Brain microvascular endothelial cell (primary cell): ENCODE measurements around the gene PDE1C.
A peak's percentile ranks its signal among the peaks of the same experiment; 100 is the strongest.

Experiments
- DNase-seq: peaks from one replicate; pipeline ENCODE4 v3.0.0-alpha.2; 2020
- H3K27ac ChIP-seq: fragments of 250-450 bp; sonication (Bioruptor Pico); 2 replicates; pipeline ENCODE4 v1.5.1; 2020; ENCODE audit warnings: mild to moderate bottlenecking, moderate library complexity
- H3K27me3 ChIP-seq: fragments of 250-450 bp; sonication (Bioruptor Pico); replicated peaks from 2 replicates; pipeline ENCODE4 v1.5.1; 2020; ENCODE audit warnings: mild to moderate bottlenecking
- H3K36me3 ChIP-seq: fragments of 250-450 bp; sonication (Bioruptor Pico); replicated peaks from 2 replicates; pipeline ENCODE4 v1.5.1; 2020; ENCODE audit warnings: mild to moderate bottlenecking
- H3K4me3 ChIP-seq: 2 replicates; pipeline ENCODE4 v1.5.1; 2011; ENCODE audit warnings: low read depth, mild to moderate bottlenecking, control low read depth, low read length, moderate library complexity
- in situ Hi-C: cut with HindIII; loops from 2 replicates; pipeline ENCODE4 v1.10.0; 2017; ENCODE audit warnings: low sequenced_read_pairs, low pct_ligation_motif_present
- TF ChIP-seq, protein P1 (sequence below): IDR thresholded peaks from 2 replicates; pipeline ENCODE4 v1.5.1; 2011; ENCODE audit warnings: low read depth, mild to moderate bottlenecking, moderate library complexity, low read length, control low read depth, inconsistent platforms; ENCODE audit errors: missing control alignments

PDE1C gene

DNA sequence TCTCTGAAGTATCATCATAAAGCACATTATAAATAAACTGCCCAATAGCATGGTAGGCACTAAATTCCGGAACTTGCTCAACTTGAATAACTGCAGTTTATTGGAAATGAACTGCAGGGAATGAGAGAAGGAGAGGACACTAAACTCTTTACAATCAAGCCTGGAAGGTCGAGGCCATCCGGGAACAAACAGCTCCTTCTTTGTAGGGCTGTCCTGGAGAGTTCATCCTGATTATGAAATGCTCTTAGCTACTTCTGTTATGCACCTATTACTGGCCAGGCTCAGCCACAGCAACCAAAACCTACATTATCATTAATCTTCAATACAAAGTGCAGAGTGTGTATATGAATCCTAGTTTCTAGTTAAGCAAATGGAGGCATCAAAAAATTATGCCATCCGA is 318.5 kb downstream of the PDE1C start:
- no peak for DNase-seq
- in situ Hi-C loops, result no loop called here

DNA sequence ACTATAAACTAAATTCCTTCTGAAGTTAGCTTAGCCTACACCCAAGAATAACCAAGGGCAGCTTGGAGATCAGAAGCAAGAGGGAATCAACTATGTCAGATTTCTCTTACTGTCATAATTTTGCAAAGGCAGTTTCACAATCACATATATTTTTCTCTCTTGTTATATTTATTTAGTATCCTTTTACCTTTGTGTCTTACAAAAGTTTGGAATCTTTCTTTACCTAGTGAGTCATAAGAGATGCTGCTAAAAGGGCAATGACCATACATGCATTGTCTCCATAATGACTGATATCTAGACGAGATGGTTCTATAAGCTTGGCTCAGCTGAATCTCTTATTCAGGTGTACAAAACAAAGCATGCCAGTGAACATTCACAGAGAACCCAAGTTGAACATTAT is 322.1 kb downstream of the PDE1C start:
- Histone ChIP-seq H3K4me3 (no peak overlapping the region), H3K36me3 (no peaks in the 10 kb centered on the region), H3K27ac (no peak overlapping the region), H3K27me3 (no peaks in the 10 kb centered on the region)
- in situ Hi-C loops, result no loop called here
- DNase-seq, result no peak
- TF ChIP-seq, protein P1, sequence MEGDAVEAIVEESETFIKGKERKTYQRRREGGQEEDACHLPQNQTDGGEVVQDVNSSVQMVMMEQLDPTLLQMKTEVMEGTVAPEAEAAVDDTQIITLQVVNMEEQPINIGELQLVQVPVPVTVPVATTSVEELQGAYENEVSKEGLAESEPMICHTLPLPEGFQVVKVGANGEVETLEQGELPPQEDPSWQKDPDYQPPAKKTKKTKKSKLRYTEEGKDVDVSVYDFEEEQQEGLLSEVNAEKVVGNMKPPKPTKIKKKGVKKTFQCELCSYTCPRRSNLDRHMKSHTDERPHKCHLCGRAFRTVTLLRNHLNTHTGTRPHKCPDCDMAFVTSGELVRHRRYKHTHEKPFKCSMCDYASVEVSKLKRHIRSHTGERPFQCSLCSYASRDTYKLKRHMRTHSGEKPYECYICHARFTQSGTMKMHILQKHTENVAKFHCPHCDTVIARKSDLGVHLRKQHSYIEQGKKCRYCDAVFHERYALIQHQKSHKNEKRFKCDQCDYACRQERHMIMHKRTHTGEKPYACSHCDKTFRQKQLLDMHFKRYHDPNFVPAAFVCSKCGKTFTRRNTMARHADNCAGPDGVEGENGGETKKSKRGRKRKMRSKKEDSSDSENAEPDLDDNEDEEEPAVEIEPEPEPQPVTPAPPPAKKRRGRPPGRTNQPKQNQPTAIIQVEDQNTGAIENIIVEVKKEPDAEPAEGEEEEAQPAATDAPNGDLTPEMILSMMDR, result no peak

More for the DNA sequence above, 318.5 kb downstream of the PDE1C start:
- H3K27me3 ChIP-seq, result no peaks in the 10 kb centered on the region
- H3K4me3 ChIP-seq, result no peak overlapping the region
- TF ChIP-seq, protein P1, result no peak
- no peaks in the 10 kb centered on the region for H3K36me3 ChIP-seq
- no peak overlapping the region for H3K27ac ChIP-seq

DNA sequence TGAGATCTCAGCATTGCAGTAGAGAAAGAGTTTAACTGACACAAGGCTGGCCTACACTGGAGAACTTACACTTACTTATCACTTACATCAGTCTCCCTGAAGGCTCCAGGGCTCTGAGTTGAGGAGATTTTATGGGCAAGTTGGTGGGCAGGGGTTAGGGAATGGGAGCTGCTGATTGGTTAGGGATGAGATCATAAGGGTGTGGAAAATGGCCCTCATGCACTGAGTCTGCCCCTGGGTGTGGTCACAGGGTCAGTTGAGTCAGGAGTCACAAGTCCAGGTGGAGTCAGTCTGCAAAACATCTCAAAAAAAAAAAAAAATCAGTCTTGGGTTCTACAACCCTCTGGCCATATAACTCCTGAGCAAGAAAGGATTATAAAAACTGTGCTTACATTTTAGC is 322.7 kb downstream of the PDE1C start:
- TF ChIP-seq, protein P1, result no peak
- H3K36me3 ChIP-seq, result no peaks in the 10 kb centered on the region
- no peak for DNase-seq
- in situ Hi-C loops, result no loop called here
- no peak overlapping the region for H3K4me3 ChIP-seq
- no peak overlapping the region for H3K27ac ChIP-seq
- H3K27me3 ChIP-seq, result no peaks in the 10 kb centered on the region

DNA sequence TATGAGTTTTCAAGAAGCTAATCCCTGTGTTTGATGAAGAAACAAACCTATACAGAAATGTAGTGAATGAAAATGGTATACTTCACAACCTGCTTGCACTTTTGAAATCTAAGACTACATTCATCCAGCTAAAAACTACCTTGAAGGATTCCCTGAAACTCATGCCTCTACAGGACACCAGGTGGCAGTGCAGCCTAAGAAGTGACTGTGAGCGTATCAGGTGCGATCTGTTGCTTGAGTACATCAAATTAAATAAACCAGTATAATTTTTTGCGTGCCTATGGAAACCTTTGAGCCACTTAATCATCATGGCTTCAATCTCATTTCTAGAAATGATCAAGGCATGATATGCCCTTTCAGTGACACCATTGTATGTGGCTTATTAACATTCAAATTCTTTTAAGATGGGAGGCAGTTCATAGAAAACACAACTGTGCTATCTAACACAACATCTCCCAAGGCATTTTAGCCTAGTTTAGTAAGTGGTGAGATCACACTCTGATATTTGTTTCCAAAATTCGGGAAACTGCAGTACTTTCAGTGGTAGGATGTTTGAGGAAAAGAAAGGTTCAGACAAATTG is 325.8 kb downstream of the PDE1C start:
- Histone ChIP-seq H3K27ac (no peak overlapping the region), H3K36me3 (no peaks in the 10 kb centered on the region), H3K27me3 (peaks cover 3% of the 10 kb centered on the region), H3K4me3 (no peak overlapping the region)
- TF ChIP-seq, protein P1, result peak; percentile 88
- peak; percentile 76 for DNase-seq
- in situ Hi-C loops, result no loop called here

DNA sequence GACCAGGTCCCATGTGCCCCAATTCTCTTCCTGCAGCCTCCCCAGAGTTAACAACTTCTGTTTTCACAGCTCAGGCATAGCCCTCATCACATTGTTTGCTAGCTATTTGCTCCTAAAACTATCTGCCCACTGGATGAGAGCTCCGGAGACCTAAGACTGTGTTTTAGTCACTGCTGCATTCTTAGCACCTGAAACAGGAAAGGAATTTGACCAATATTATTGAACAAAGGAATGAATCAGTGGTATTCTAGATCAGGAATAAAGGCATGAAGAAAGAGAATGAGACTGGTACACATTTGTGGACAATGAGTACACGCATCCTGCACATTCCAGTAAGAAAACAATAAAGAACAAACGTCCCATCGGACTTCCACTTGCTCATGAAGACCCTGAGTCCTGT is 328.4 kb downstream of the PDE1C start:
- Histone ChIP-seq H3K36me3 (no peaks in the 10 kb centered on the region), H3K4me3 (no peak overlapping the region), H3K27me3 (peaks cover 3% of the 10 kb centered on the region), H3K27ac (no peak overlapping the region)
- DNase-seq, result no peak
- in situ Hi-C loops, result no loop called here
- TF ChIP-seq, protein P1, result no peak
